ENCODE measurements around the gene MAGI1. TPM values are rescaled to one million over a fixed set of nuclear protein-coding genes. Genes with fewer than 3 reads are reported as not detected.

The MAGI1 gene
- total RNA-seq, 1 experiment from 2014 or later: 58.2 TPM

GRCh38 chr3:65787827-65788226, 250.9 kb downstream of the MAGI1 start:
- Mint-ChIP-seq H3K4me1 (peaks cover 15% of the 10 kb centered on the region), H3K36me3 (no peaks in the 10 kb centered on the region), H3K9me3 (peaks cover 5% of the 10 kb centered on the region; the same call in 1 of the 2 replicates), H3K4me3 (no peak overlapping the region), H3K27me3 (ENCODE audit: low read depth) (no peaks in the 10 kb centered on the region), H3K27ac (no peak overlapping the region)
- no peak for DNase-seq (ENCODE audit: low spot score)
- CTCF ChIA-PET: interaction anchor here (1.3 kb wide), 1 partner anchor 127 kb away, joined by 3 read pairs; no protein-coding TSS in a partner anchor
- POLR2A ChIA-PET: no interaction called here
- TF ChIP-seq ATF2 (CRISPR knock-in tag; IDR thresholded peaks at IDR 0.05; ENCODE audit: borderline replicate concordance, low read depth) (no peak), MAX (CRISPR knock-in tag; IDR thresholded peaks at IDR 0.05) (no peak), USF1 (CRISPR knock-in tag; IDR thresholded peaks at IDR 0.05) (no peak), ARID4B (CRISPR knock-in tag; IDR thresholded peaks at IDR 0.05; ENCODE audit: borderline replicate concordance) (no peak), FOXP1 (CRISPR knock-in tag; IDR thresholded peaks at IDR 0.05; ENCODE audit: borderline replicate concordance) (no peak), ATF1 (CRISPR knock-in tag; IDR thresholded peaks at IDR 0.05) (no peak), ZNF416 (CRISPR knock-in tag; IDR thresholded peaks at IDR 0.05) (no peak), ZNF396 (CRISPR knock-in tag; IDR thresholded peaks at IDR 0.05; ENCODE audit: borderline replicate concordance) (no peak), NR2C2 (CRISPR knock-in tag; IDR thresholded peaks at IDR 0.05) (no peak), SOX15 (CRISPR knock-in tag; IDR thresholded peaks at IDR 0.05) (no peak), NFATC4 (CRISPR knock-in tag; IDR thresholded peaks at IDR 0.05) (no peak), ERG (CRISPR knock-in tag; IDR thresholded peaks at IDR 0.05) (no peak), OVOL2 (CRISPR knock-in tag; IDR thresholded peaks at IDR 0.05; ENCODE audit: borderline replicate concordance) (no peak), FOXK1 (CRISPR knock-in tag; IDR thresholded peaks at IDR 0.05) (no peak)
- no peak for ATAC-seq

- ChIA-PET CTCF (interaction anchor here (1.2 to 1.7 kb wide), 2 partner anchors 37 to 38 kb away, joined by 3 to 5 read pairs; no protein-coding TSS in a partner anchor), POLR2A (no interaction called here)
- Mint-ChIP-seq H3K4me1 (peaks cover 13% of the 10 kb centered on the region), H3K27me3 (ENCODE audit: low read depth) (no peaks in the 10 kb centered on the region), H3K4me3 (no peak overlapping the region), H3K36me3 (no peaks in the 10 kb centered on the region), H3K9me3 (peaks cover 5% of the 10 kb centered on the region; the same call in 1 of the 2 replicates), H3K27ac (no peak overlapping the region)
- no peak for ATAC-seq
- DNase-seq (ENCODE audit: low spot score): no peak
- TF ChIP-seq ZSCAN18 (CRISPR knock-in tag; IDR thresholded peaks at IDR 0.05) (no peak), SMAD3 (CRISPR knock-in tag; IDR thresholded peaks at IDR 0.05; ENCODE audit: borderline replicate concordance) (no peak)
Measured at GRCh38 chr3:65787340-65787739, 251.4 kb downstream of the MAGI1 start.

Measured in WTC11 (cell line).